Endothelial cell of umbilical vein (primary cell): ENCODE results near the gene CPT1A. TPM values are rescaled to one million over a fixed set of nuclear protein-coding genes. Genes with fewer than 3 reads are reported as not detected.

Experiments used
- BruUV-seq: library from RNA; stranded (reverse); fragments of 400-500 nt; replicated peaks from 2 replicates; lab custom pipeline; 2021; lab: Mats Ljungman, UMichigan
- CTCF ChIA-PET: fragments of 300-600, 350-600 bp; sonication (Branson Sonifier 250); formaldehyde crosslinking; loops from one replicate; lab custom pipeline; 2021; ENCODE audit warnings: antibody characterized with exemption, inconsistent platforms; lab: Charles Lee
- POLR2A ChIA-PET: fragments of 300-600, 350-600 bp; sonication (Branson Sonifier 250); formaldehyde crosslinking; loops from one replicate; lab custom pipeline; 2021; ENCODE audit warnings: antibody characterized with exemption, inconsistent platforms; lab: Charles Lee
- DNase-seq: peaks from one replicate; pipeline ENCODE4 v3.0.0-alpha.2; 2011; ENCODE audit warnings: low read depth, low spot score
- FAIRE-seq: peaks from 2 replicates; lab custom pipeline; 2011; peaks lifted over from hg19 to GRCh38; lab: Jason Lieb, UNC
- H2AFZ ChIP-seq: 2 replicates; pipeline ENCODE4 v1.6.0; 2012; ENCODE audit warnings: low read depth, low read length, control low read depth, inconsistent platforms
- H3K27ac ChIP-seq: 2 replicates; pipeline ENCODE4 v1.5.1; 2011; ENCODE audit warnings: low read depth, mild to moderate bottlenecking, control low read depth, low read length, moderate library complexity; ENCODE audit not compliant: insufficient read depth
- H3K27me3 ChIP-seq, 2 experiments: 2 replicates each; pipeline versions ENCODE4 v1.6.0 to v1.6.1; 2011; ENCODE audit warnings: low read length in 2 of 2, mixed read lengths in 1 of 2; ENCODE audit not compliant: control insufficient read depth in 2 of 2, insufficient read depth in 2 of 2
- H3K36me3 ChIP-seq, 2 experiments: 2 replicates in 1 of 2; 3 replicates in 1 of 2; pipeline ENCODE4 v1.5.1; 2011; ENCODE audit warnings: low read length in 2 of 2, mild to moderate bottlenecking in 1 of 2, moderate library complexity in 1 of 2; ENCODE audit not compliant: control insufficient read depth in 2 of 2, insufficient read depth in 2 of 2; ENCODE audit errors: extremely low read depth in 1 of 2
- H3K4me1 ChIP-seq: 3 replicates; pipeline ENCODE4 v1.5.1; 2011; ENCODE audit warnings: mild to moderate bottlenecking, low read length; ENCODE audit not compliant: control insufficient read depth, insufficient read depth; ENCODE audit errors: extremely low read depth
- H3K4me2 ChIP-seq: 2 replicates; pipeline ENCODE4 v1.6.1; 2011; ENCODE audit warnings: low read length, control low read depth, mixed read lengths; ENCODE audit not compliant: insufficient read depth
- H3K4me3 ChIP-seq, 3 experiments: fragments of 200-600 bp in 1 of 3; sonication (generic), shearing (Covaris generic) in 1 of 3; replicated peaks in 1 of 3; 2 replicates each; pipeline ENCODE4 v1.5.1; 2011 to 2016; ENCODE audit warnings: control low read depth in 3 of 3, low read length in 3 of 3, mild to moderate bottlenecking in 2 of 3, inconsistent platforms in 1 of 3, low read depth in 1 of 3, moderate library complexity in 1 of 3; ENCODE audit not compliant: insufficient read depth in 1 of 3
- H3K79me2 ChIP-seq: 2 replicates; pipeline ENCODE4 v1.6.0; 2012; ENCODE audit warnings: low read length, inconsistent platforms; ENCODE audit not compliant: control insufficient read depth, insufficient read depth
- H3K9ac ChIP-seq: replicated peaks from 2 replicates; pipeline ENCODE3; 2011; ENCODE audit warnings: low read length, control low read depth; ENCODE audit not compliant: insufficient read depth; ENCODE audit errors: extremely low read depth
- H3K9me1 ChIP-seq: replicated peaks from 3 replicates; pipeline ENCODE4 v1.6.0; 2011; ENCODE audit warnings: mild to moderate bottlenecking, low read length; ENCODE audit not compliant: control insufficient read depth, insufficient read depth; ENCODE audit errors: extremely low read depth
- H3K9me3 ChIP-seq: replicated peaks from 2 replicates; pipeline ENCODE4 v1.5.1; 2012; ENCODE audit warnings: low read length, inconsistent platforms; ENCODE audit not compliant: control insufficient read depth, insufficient read depth
- H4K20me1 ChIP-seq: replicated peaks from 2 replicates; pipeline ENCODE3; 2011; ENCODE audit warnings: mild to moderate bottlenecking, low read length; ENCODE audit not compliant: control insufficient read depth, insufficient read depth; ENCODE audit errors: extremely low read depth
- CTCF ChIP-seq, 2 donors: IDR thresholded peaks; 1 replicate in 1 of 2; 2 replicates in 1 of 2; pipeline ENCODE4 v1.5.1; 2011; ENCODE audit warnings: low read length in 2 of 2, mild to moderate bottlenecking in 2 of 2, moderate library complexity in 2 of 2, control low read depth in 1 of 2, inconsistent platforms in 1 of 2, low read depth in 1 of 2; ENCODE audit not compliant: insufficient read depth in 1 of 2; ENCODE audit errors: extremely low read depth in 1 of 2
- EZH2 ChIP-seq: IDR thresholded peaks from 2 replicates; pipeline ENCODE4 v1.6.1; 2012; ENCODE audit warnings: borderline replicate concordance, low read depth, mild to moderate bottlenecking, moderate library complexity, low read length, inconsistent platforms; ENCODE audit not compliant: severe bottlenecking
- GATA2 ChIP-seq: IDR thresholded peaks from 2 replicates; pipeline ENCODE4 v1.7.0; 2011; ENCODE audit warnings: low read depth, mild to moderate bottlenecking, moderate library complexity, mixed read lengths, low read length; ENCODE audit not compliant: insufficient read length, insufficient read depth
- POLR2AphosphoS5 ChIP-seq: IDR thresholded peaks from 2 replicates; pipeline ENCODE4 v1.6.1; 2012; ENCODE audit warnings: low read depth, mild to moderate bottlenecking, control low read depth, low read length, moderate library complexity; ENCODE audit not compliant: insufficient read depth
- dilution Hi-C: fragments of 300-500 bp; cut with MboI; formaldehyde crosslinking; loops from one replicate; pipeline ENCODE4 v1.15.0; 2019; ENCODE audit warnings: low sequenced_read_pairs; ENCODE audit not compliant: extremely low pct_ligation_motif_present
- intact Hi-C: fragments of 100-400 bp; cut with micrococcal nuclease; formaldehyde crosslinking; loops from one replicate; pipeline ENCODE4 v1.10.0; 2022
- polyA plus RNA-seq, 4 experiments: library from polyadenylated mRNA; depleted of rRNA in 3 of 4; stranded (reverse) in 3 of 4; unstranded in 1 of 4; fragments of >200 nt; gene quantifications; 2 replicates each; pipeline versions ENCODE4 v1.2.1 to v1.2.3, GENCODE V29; 2011 to 2012; ENCODE audit warnings: missing spikeins in 1 of 4
- total RNA-seq: library from RNA; stranded (reverse); gene quantifications from 2 replicates; pipeline ENCODE4 v1.2.3, GENCODE V29; 2021
- TF ChIP-seq, protein P1 (sequence below): IDR thresholded peaks from 2 replicates; pipeline ENCODE4 v1.6.1; 2011; ENCODE audit not compliant: insufficient read depth, insufficient read length

CPT1A gene
- total and polyA plus RNA-seq, 2 donors (not counting 3 experiments of a cell fraction or from before 2014, with no cell fraction given), result 26.3 to 62.1 TPM

DNA sequence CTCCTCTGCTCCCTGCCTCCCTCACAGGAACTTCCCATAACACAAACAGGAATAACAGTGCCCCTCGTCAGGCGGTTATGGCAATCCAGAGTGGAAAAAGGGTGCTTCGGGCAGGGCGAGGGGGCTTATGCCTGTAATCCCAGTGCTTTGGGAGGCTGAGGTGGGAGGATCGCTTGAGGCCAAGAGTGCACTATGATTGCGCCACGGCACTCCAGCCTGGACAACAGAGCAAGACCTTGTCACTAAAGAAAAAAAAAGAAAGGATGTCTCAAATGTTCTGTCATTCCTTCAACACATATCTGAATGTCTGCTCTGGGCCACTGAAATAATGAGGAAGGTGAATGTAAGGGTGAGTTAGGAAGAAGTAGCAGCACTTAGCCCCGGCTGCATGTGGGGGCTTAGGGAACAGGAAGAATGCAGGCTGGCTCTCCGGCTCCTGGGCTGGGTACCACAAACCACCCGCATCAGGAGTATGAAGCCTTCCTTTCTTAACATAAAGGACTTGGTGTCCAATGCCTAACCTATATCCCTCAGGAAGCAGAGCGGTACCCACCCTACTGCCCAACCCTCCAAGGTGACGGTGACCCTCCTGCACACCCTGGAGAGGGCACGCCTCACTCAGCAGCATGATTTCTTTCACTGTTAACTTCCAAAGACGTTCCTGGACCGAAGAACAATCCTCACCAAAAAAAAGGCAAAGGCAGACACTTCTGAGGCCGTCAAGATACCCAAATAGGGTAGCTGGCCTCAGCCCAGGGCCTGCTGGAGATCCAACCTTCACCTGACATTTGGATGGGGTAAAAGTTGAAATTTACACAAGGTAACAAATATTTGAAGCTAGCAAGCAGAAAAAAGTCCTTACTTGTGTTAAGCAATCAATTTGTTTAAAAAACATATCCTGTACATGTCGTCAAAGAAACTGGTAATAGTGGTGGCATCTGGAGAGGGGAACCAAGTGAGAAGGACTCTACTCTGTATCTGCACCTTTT is 3.8 kb downstream of the CPT1A start:
- POLR2A ChIA-PET, result no interaction called here
- Histone ChIP-seq H3K4me3 (no peak overlapping the region), H3K9ac (peak overlapping the region; percentile 89)

More for the DNA sequence above, 3.8 kb downstream of the CPT1A start:
- intact Hi-C loops, result loop anchor here (2.0 kb wide), 2 partner anchors 17 to 89 kb away; no protein-coding TSS in a partner anchor
- Histone ChIP-seq H3K36me3 (peaks cover 0 to 4% of the 10 kb centered on the region in 2 experiments), H3K4me2 (peak overlapping the region; percentile 84), H3K79me2 (peaks cover 14% of the 10 kb centered on the region), H2AFZ (no peak overlapping the region), H3K9me1 (no peaks in the 10 kb centered on the region), H4K20me1 (no peaks in the 10 kb centered on the region), H3K9me3 (no peaks in the 10 kb centered on the region), H3K4me1 (peaks cover 37% of the 10 kb centered on the region), H3K27me3 (peaks cover 0 to 5% of the 10 kb centered on the region in 2 experiments), H3K27ac (peak overlapping the region; percentile 82)
- dilution Hi-C loops, result no loop called here
- CTCF ChIA-PET, result no interaction called here
- TF ChIP-seq CTCF (IDR thresholded peaks at IDR 0.05; ENCODE audit: extremely low read depth in 1 of 2, insufficient read depth in 1 of 2, low read depth in 1 of 2, low read length in 2 of 2), result no peak
- no peak for TF ChIP-seq POLR2AphosphoS5
- no peak for TF ChIP-seq GATA2
- no peak for TF ChIP-seq EZH2
- TF ChIP-seq, protein P1, sequence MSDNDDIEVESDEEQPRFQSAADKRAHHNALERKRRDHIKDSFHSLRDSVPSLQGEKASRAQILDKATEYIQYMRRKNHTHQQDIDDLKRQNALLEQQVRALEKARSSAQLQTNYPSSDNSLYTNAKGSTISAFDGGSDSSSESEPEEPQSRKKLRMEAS, result no peak
- no peak for DNase-seq
- FAIRE-seq, result no peak
- no TSS peak for BruUV-seq
